ENCODE results near the gene KCNMA1.

GRCh38 chr10:77532068-77532467 lies 105.5 kb downstream of the KCNMA1 start:
- TF ChIP-seq CTCF (IDR thresholded peaks at IDR 0.05; ENCODE audit: poor library complexity, severe bottlenecking) (no peak), SMC3 (conservative IDR thresholded peaks at IDR 0.05; ENCODE audit: poor library complexity) (no peak), EZH2 (IDR thresholded peaks at IDR 0.05; ENCODE audit: borderline replicate concordance, insufficient read depth, low read length, poor library complexity, severe bottlenecking) (no peak), POLR2AphosphoS5 (IDR thresholded peaks at IDR 0.05) (no peak), RAD21 (conservative IDR thresholded peaks at IDR 0.05) (no peak), REST (IDR thresholded peaks at IDR 0.05; ENCODE audit: borderline replicate concordance) (no peak), MXI1 (conservative IDR thresholded peaks at IDR 0.05; ENCODE audit: poor library complexity, severe bottlenecking) (no peak), TAF1 (IDR thresholded peaks at IDR 0.05; ENCODE audit: low read depth) (no peak), EP300 (conservative IDR thresholded peaks at IDR 0.05; ENCODE audit: poor library complexity, severe bottlenecking) (no peak)

All from neural cell (in vitro differentiated cells).